ENCODE data around the gene IL1RN.

The IL1RN gene

GRCh38 chr2:113119111-113119510 is 8.3 kb upstream of the IL1RN start:
- Histone ChIP-seq H3K4me3 (ENCODE audit: low read depth, low read length) (no peak overlapping the region), H3K36me3 (no peaks in the 10 kb centered on the region), H3K27me3 (ENCODE audit: insufficient read depth, low read depth, severe bottlenecking) (no peaks in the 10 kb centered on the region), H3K27ac (no peak overlapping the region), H3K9me3 (ENCODE audit: severe bottlenecking) (no peaks in the 10 kb centered on the region)
- no peak for TF ChIP-seq CTCF (IDR thresholded peaks at IDR 0.05; ENCODE audit: low read depth, low read length)
- no peak for DNase-seq

GRCh38 chr2:113120861-113121260 is 6.5 kb upstream of the IL1RN start:
- Histone ChIP-seq H3K27me3 (ENCODE audit: insufficient read depth, low read depth, severe bottlenecking) (no peaks in the 10 kb centered on the region), H3K4me3 (ENCODE audit: low read depth, low read length) (no peak overlapping the region), H3K36me3 (no peaks in the 10 kb centered on the region), H3K27ac (no peak overlapping the region), H3K9me3 (ENCODE audit: severe bottlenecking) (no peaks in the 10 kb centered on the region)
- no peak for DNase-seq
- TF ChIP-seq CTCF (IDR thresholded peaks at IDR 0.05; ENCODE audit: low read depth, low read length) = no peak

- no peaks in the 10 kb centered on the region for H3K36me3 ChIP-seq
- H3K27ac ChIP-seq = no peak overlapping the region
- TF ChIP-seq CTCF (IDR thresholded peaks at IDR 0.05; ENCODE audit: low read depth, low read length) = no peak
- no peak overlapping the region for H3K4me3 ChIP-seq (ENCODE audit: low read depth, low read length)
- no peaks in the 10 kb centered on the region for H3K9me3 ChIP-seq (ENCODE audit: severe bottlenecking)
- no peak for DNase-seq
- H3K27me3 ChIP-seq (ENCODE audit: insufficient read depth, low read depth, severe bottlenecking) = no peaks in the 10 kb centered on the region
Measured at GRCh38 chr2:113122364-113122763, 5.0 kb upstream of the IL1RN start.

- Histone ChIP-seq H3K9me3 (ENCODE audit: severe bottlenecking) (no peaks in the 10 kb centered on the region), H3K27ac (no peak overlapping the region), H3K36me3 (no peaks in the 10 kb centered on the region), H3K27me3 (ENCODE audit: insufficient read depth, low read depth, severe bottlenecking) (no peaks in the 10 kb centered on the region), H3K4me3 (ENCODE audit: low read depth, low read length) (no peak overlapping the region)
- no peak for TF ChIP-seq CTCF (IDR thresholded peaks at IDR 0.05; ENCODE audit: low read depth, low read length)
- no peak for DNase-seq
Measured at GRCh38 chr2:113123726-113124125, 3.7 kb upstream of the IL1RN start.

- Histone ChIP-seq H3K4me3 (ENCODE audit: low read depth, low read length) (no peak overlapping the region), H3K36me3 (no peaks in the 10 kb centered on the region), H3K27ac (no peak overlapping the region), H3K27me3 (ENCODE audit: insufficient read depth, low read depth, severe bottlenecking) (no peaks in the 10 kb centered on the region), H3K9me3 (ENCODE audit: severe bottlenecking) (no peaks in the 10 kb centered on the region)
- no peak for DNase-seq
- no peak for TF ChIP-seq CTCF (IDR thresholded peaks at IDR 0.05; ENCODE audit: low read depth, low read length)
Measured at GRCh38 chr2:113124181-113124961, 3.0 kb upstream of the IL1RN start.
